Fibroblast of skin of right biceps (primary cell): ENCODE measurements around the gene ARL13A.
"Not testable (repeated sequence)": the region's sequence is repeated elsewhere in the genome, so short reads cannot be mapped to it uniquely, and the experiment has no call there.

Experiments
- DNase-seq: peaks from one replicate; pipeline ENCODE4 v3.0.0-alpha.2; 2013

The ARL13A gene

DNA sequence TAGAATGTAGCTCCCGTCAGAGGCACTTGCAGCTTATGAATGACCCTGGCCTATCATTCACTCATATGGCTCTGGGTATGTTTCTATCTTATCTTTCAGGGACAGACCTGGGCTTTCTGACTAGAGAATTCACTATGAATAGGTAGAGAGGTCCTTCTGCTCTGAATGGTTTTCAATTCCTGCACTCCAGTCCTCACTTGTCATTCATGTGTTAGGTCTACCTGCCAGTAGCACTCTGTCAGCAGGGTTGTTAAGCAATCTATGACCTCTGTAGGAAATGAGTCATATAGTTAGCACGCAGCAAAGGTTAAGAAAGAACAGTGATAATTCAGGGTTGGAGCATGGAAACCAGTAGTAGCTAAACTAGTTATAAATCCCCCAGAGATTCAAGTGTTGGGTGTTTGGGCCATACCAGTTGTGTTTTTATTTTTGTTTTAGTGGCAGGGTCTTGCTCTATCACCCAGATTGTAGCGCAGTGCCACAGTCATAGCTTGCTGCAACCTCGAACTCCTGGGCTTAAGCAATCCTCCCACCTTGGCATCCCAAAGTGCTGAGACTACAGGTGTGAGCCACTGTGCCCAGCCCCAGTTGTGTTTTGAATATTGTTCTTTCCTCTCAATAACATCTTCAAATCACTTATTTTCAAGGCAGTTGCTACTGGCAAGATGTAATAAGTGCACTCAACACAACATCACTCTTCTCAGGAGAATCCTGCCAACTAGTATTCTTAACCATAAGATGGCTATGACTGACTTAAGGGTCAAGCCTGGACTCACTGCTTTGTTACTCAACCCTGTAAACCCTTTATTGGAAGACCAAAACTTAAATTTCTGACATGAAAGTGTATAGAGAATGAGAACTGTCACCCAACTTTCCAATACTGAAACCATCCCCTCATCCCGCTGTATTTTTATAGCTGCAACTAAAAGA lies 25.1 kb downstream of the ARL13A start:
- DNase-seq: peak; percentile 42

DNA sequence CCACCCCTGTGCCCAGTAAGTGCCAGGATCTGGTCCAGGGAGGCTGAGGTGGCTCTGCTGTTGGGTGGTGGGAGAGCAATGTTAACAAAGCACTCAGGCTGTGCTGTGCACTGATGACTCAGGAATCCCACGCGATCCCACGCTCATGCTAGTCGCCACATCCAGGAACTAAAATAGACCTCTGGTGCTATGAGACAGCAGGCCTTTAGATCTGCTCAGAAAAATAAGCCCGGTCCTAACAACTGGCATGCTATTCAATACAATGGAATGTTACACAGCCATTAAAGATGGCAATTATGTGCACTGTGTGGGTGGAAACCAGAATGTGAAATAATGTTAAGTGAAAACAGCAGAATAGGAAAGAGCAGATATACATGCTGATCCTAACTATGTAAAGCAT lies 26.0 kb downstream of the ARL13A start:
- DNase-seq: peak; percentile 83

DNA sequence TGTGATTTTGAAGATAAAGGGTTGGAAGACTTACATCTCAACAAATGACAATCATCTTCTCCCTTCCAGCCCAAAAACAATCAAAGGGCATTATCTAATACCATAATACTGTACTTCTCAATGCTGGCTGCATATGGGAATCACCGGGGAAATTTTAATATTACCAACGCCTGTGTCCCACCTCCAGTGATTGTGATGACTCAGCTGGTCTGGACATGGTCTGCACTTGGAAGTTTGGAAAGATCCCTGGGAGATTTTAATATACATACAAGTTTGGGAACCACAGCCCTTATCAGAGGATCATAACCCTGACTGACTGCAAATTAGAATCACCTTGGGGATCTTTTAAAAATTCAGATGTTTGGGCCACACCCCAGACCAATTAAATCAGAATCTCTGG lies 29.9 kb downstream of the ARL13A start:
- no peak for DNase-seq

DNA sequence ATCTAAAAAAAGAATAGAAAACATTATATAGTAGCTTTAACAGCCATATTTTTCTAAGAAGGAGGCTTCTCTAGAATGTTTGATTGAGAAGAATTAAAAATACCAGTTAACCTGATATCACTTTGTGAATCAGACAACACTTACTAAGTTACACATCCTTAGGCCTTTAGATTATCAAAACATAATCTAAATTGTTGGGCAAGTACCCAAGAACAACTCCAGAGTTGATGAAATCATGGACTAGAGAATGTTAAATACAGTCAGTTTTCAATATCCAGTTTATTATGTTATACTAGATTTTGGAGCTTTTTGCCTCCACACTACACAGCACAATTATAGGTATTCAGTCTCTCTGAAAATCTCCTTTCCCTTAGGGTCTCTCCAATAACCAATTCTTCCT lies 39.6 kb downstream of the ARL13A start:
- peak; percentile 36 for DNase-seq

DNA sequence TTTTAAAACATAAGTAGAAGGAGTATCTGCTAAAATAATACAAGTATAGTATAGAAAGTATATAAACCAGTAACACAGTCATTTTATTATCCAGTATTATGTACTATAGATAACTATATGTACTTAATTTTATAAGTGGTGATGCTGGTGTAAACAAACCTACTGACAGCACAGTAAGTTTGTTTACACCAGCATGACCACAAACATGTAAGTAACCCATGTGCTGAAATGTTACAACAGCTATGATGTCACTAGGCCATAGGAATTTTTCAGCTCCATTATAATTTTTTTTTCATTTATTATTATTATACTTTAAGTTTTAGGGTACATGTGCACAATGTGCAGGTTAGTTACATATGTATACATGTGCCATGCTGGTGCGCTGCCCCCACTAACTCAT lies 42.5 kb downstream of the ARL13A start:
- not testable (repeated sequence) for DNase-seq

DNA sequence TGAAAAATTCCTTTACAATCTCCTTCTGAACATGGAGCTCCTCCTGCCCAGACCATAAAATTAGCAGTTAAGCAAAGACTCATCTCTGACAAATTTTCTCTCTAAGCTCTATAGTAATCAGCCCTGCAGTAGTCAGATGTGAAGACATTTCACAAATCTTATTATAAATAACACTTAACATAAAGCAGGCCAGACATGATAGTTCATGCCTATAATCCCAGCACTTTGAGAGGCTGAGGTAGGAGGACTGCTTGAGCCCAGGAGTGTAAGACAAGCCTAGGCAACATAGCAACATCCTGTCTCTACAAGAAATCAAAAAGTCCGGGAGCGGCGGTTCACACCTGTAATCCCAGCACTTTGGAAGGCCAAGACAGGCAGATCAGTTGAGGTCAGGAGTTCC lies 52.5 kb downstream of the ARL13A start:
- no peak for DNase-seq

DNA sequence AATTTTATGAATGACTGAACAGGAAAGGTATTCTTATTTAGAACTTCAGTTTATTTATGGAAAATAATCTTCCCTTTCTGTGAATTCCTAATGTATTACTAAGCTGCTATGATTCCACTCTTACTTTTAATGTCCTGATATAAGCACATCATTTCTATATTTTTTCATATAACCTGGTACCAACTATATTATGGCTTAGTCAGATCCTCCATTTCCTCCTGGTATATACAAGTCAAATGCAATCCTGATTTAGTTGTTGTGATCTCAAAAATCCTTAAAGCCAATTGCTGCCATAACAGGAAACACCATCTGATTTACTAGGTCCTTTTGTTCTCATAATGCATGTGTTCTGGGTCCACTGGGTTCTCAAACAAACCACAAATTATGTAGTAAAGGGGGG lies 55.6 kb downstream of the ARL13A start:
- DNase-seq: peak; percentile 33

DNA sequence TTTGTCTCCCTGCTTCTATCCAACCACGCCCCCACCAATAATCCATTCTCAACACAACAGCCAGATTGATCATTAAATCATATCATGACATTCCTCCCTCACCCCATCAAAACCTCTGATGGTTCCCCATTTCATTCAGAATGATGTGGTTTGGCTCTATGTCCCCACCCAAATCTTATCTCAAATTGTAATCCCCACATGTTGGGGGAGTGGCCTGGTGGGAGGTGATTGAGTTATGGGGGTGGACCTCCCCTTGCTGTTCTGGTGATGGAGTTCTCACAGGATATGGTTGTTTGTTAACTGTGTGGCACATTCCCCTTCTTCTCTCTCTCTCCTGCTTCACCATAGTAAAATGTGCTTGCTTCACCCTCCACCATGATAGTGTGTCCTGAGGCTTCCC lies 59.1 kb downstream of the ARL13A start:
- DNase-seq: no peak

DNA sequence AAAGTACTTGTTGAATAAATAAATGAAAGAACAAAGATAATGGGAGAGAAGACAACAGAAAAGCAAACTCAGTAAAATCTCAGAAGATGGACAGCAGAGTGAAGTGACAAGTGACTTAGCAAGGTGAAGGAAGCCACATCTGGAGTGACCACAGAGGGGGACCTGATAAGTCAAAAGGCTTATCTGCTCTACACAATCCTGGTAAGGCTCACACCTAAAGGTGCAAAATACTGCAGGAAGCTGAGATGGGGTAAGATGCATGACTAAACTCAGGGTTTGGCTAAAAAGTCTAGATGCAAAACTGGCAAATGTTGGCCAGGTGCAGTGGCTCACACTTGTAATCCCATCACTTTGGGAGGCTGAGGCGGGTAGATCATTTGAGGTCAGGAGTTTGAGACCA lies 60.2 kb downstream of the ARL13A start:
- DNase-seq: no peak

DNA sequence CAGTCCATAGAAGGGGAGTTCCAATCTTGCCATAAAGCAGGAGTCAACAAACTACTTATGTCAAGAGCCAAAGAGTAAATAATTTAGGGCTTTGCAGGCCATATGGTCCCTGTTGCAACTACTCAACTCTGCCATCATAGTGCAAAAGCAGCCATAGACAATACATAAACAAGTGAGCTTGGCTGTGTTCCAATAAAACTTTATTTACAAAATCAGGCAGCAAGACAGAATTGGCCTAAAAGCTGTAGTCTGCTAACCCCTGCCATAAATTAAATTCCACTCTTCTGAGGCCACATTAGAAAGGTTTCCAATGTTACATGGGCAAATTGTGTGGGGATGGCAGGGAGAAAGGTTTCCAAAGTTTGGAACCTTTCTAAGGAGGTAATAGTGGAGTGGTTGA lies 67.7 kb downstream of the ARL13A start:
- no peak for DNase-seq

DNA sequence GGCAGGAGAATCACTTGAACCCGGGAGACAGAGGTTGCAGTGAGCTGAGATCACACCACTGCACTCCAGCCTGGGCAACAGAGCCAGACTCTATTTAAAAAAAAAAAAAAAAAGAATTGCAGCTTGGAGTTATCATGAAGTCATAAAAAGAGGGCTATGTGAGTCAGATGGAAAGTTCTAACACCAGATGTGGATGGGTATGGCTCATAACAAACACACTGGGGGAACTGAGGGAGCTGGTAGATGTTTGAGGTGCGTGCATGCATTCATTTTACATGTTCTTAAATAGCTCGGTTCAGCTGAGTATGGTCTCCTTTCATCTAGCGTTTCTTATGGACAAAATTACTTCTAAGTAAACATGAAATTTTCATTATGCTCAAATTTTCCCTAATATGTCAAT lies 70.7 kb downstream of the ARL13A start:
- DNase-seq: no peak
